DND-41 (cell line): ENCODE measurements around the gene BATF2.
"Not testable (repeated sequence)": the region's sequence is repeated elsewhere in the genome, so short reads cannot be mapped to it uniquely, and the experiment has no call there.

ENCODE experiments used
- ATAC-seq: fragments of 200-7000 bp; cut with Tn5 transposase; 3 replicates; pipeline ENCODE4 v1.9.1; 2021; ENCODE audit warnings: low read depth; ENCODE audit not compliant: insufficient read depth
- DNase-seq: peaks from one replicate; pipeline ENCODE4 v3.0.0-alpha.2; 2020
- H2AFZ ChIP-seq: 2 replicates; pipeline ENCODE4 v1.6.0; 2012; ENCODE audit warnings: low read depth, low read length
- H3K27ac ChIP-seq: 2 replicates; pipeline ENCODE4 v1.5.1; 2012; ENCODE audit warnings: low read length, inconsistent platforms
- H3K27me3 ChIP-seq: fragments of 200-600 bp; sonication (generic); 2 replicates; pipeline ENCODE4 v1.6.0; 2012; ENCODE audit warnings: low read length, mild to moderate bottlenecking, inconsistent platforms; ENCODE audit not compliant: insufficient read depth, poor library complexity
- H3K36me3 ChIP-seq: 2 replicates; pipeline ENCODE4 v1.5.1; 2012; ENCODE audit warnings: low read length, inconsistent platforms; ENCODE audit not compliant: insufficient read depth
- H3K4me1 ChIP-seq: 2 replicates; pipeline ENCODE4 v1.5.1; 2012; ENCODE audit warnings: mild to moderate bottlenecking, low read length; ENCODE audit not compliant: insufficient read depth
- H3K4me2 ChIP-seq: 2 replicates; pipeline ENCODE4 v1.6.0; 2012; ENCODE audit warnings: mild to moderate bottlenecking, moderate library complexity, low read length, inconsistent platforms; ENCODE audit not compliant: insufficient read depth
- H3K4me3 ChIP-seq, 2 experiments: fragments of 200-600 bp in 1 of 2; shearing (Covaris generic) in 1 of 2; 2 replicates each; pipeline ENCODE4 v1.5.1; 2012 to 2016; ENCODE audit warnings: inconsistent platforms in 2 of 2, low read length in 2 of 2, mild to moderate bottlenecking in 2 of 2, low read depth in 1 of 2, moderate library complexity in 1 of 2
- H3K79me2 ChIP-seq: 2 replicates; pipeline ENCODE4 v1.6.0; 2012; ENCODE audit warnings: low read length, inconsistent platforms; ENCODE audit not compliant: insufficient read depth
- H3K9ac ChIP-seq: 2 replicates; pipeline ENCODE4 v1.6.0; 2012; ENCODE audit warnings: low read depth, mild to moderate bottlenecking, inconsistent platforms, low read length, moderate library complexity
- H3K9me3 ChIP-seq: 2 replicates; pipeline ENCODE4 v1.5.1; 2012; ENCODE audit warnings: low read length, moderate library complexity, mild to moderate bottlenecking, inconsistent platforms; ENCODE audit not compliant: insufficient read depth, severe bottlenecking
- H4K20me1 ChIP-seq: 2 replicates; pipeline ENCODE4 v1.6.0; 2012; ENCODE audit warnings: low read length; ENCODE audit not compliant: insufficient read depth
- EZH2 ChIP-seq: IDR thresholded peaks from 3 replicates; pipeline ENCODE4 v1.6.1; 2012; ENCODE audit warnings: borderline replicate concordance, low read depth, mild to moderate bottlenecking, moderate library complexity, low read length, inconsistent platforms; ENCODE audit not compliant: severe bottlenecking
- TF ChIP-seq, protein P1 (sequence below): IDR thresholded peaks from 2 replicates; pipeline ENCODE4 v1.5.1; 2012; ENCODE audit warnings: borderline replicate concordance, low read length, moderate library complexity, mild to moderate bottlenecking; ENCODE audit not compliant: poor library complexity, severe bottlenecking; ENCODE audit errors: extremely low read depth

The BATF2 gene

DNA sequence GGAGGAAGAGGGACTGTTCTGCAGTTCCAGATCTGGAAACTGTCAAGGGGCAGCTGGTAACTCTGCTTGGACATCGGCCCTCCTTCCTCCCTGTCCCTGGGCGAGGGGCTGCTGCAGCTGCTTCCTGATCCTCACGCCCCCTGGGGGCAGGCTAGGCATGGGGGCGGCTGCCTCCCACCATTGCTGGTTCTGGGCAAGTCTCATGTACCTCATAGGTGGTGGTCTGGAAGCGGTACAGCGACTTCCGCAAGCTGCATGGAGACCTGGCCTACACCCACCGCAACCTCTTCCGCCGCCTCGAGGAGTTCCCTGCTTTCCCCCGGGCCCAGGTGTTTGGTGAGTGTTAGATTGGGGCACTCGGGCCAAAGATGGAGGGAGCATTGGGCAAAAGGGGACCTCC lies 35.4 kb upstream of the BATF2 start:
- TF ChIP-seq, protein P1, sequence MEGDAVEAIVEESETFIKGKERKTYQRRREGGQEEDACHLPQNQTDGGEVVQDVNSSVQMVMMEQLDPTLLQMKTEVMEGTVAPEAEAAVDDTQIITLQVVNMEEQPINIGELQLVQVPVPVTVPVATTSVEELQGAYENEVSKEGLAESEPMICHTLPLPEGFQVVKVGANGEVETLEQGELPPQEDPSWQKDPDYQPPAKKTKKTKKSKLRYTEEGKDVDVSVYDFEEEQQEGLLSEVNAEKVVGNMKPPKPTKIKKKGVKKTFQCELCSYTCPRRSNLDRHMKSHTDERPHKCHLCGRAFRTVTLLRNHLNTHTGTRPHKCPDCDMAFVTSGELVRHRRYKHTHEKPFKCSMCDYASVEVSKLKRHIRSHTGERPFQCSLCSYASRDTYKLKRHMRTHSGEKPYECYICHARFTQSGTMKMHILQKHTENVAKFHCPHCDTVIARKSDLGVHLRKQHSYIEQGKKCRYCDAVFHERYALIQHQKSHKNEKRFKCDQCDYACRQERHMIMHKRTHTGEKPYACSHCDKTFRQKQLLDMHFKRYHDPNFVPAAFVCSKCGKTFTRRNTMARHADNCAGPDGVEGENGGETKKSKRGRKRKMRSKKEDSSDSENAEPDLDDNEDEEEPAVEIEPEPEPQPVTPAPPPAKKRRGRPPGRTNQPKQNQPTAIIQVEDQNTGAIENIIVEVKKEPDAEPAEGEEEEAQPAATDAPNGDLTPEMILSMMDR = no peak
- TF ChIP-seq EZH2 = no peak
- H3K36me3 ChIP-seq = peaks cover 33% of the 10 kb centered on the region
- H2AFZ ChIP-seq = no peak overlapping the region
- no peaks in the 10 kb centered on the region for H3K27me3 ChIP-seq
- no peak overlapping the region for H3K4me2 ChIP-seq
- H3K4me3 ChIP-seq = no peak overlapping the region
- peaks cover 6% of the 10 kb centered on the region for H3K79me2 ChIP-seq
- no peak for DNase-seq
- H3K4me1 ChIP-seq = peaks cover 17% of the 10 kb centered on the region
- ATAC-seq = no peak
- no peaks in the 10 kb centered on the region for H4K20me1 ChIP-seq
- no peaks in the 10 kb centered on the region for H3K9me3 ChIP-seq
- no peak overlapping the region for H3K9ac ChIP-seq
- H3K27ac ChIP-seq = no peak overlapping the region

DNA sequence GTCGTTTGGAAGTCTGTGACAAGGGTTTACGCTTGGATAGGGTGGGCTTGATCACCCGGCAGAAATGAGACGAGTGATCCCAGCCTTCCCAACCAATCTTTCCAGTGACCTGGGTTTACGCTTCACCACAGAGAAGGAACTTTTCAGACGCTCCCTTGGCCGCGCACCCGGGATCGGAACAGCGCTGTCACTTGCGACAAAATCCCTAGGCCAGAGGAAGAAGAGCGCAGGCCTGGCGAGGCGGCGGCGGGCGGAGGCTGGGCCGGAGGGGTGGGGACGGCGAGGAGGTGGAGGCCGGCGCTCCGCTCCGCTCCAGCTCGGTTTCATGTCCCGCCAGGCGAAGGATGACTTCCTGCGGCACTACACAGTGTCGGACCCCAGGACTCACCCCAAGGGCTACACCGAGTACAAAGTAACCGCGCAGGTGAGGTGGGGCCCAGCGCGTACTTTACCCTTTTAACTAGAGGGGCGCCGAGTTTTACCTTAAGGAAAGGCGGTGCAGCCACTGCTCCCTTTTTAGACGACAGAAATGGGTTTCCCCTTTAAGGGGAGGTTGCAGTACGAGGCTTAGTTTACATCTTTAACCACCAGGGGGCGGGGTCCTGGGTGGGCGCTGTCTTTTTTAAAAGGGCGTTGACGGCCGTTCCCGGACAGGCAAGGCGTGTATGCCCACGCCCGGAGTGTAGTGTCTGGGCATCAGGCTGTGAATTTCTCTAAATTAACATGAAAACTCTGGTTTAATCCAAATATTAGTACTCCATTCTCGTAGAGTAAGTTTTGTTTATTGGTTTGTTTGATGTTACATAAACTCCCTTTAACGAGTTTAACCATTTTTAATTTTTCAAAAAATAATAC lies 30.7 kb upstream of the BATF2 start, which contains the start of gene SNX15:
Gene SNX15, plus strand, starts transcription at position 227 of the 855 bp plus-strand sequence. Its CDS starts 99 bp downstream, at position 326.
- peak within 1 kb of the TSS; percentile 63 for H3K9ac ChIP-seq
- peak within 1 kb of the TSS; percentile 86 for H3K27ac ChIP-seq
- no peaks in the 10 kb centered on the region for H3K27me3 ChIP-seq
- peaks cover 6% of the 10 kb centered on the region for H3K79me2 ChIP-seq
- H4K20me1 ChIP-seq = no peaks in the 10 kb centered on the region
- peak within 1 kb of the TSS; percentile 42 to 67 for H3K4me3 ChIP-seq
- peaks cover 7% of the 10 kb centered on the region; the same call in 1 of the 2 replicates for H3K36me3 ChIP-seq
- no peaks in the 10 kb centered on the region for H3K9me3 ChIP-seq
- H2AFZ ChIP-seq = peak within 1 kb of the TSS; percentile 87
- H3K4me2 ChIP-seq = peak within 1 kb of the TSS; percentile 96
- no peak for TF ChIP-seq EZH2
- TF ChIP-seq, protein P1 = peak; percentile 55
- peak; percentile 94 for DNase-seq
- ATAC-seq = peak; percentile 93
- H3K4me1 ChIP-seq = peaks cover 24% of the 10 kb centered on the region

DNA sequence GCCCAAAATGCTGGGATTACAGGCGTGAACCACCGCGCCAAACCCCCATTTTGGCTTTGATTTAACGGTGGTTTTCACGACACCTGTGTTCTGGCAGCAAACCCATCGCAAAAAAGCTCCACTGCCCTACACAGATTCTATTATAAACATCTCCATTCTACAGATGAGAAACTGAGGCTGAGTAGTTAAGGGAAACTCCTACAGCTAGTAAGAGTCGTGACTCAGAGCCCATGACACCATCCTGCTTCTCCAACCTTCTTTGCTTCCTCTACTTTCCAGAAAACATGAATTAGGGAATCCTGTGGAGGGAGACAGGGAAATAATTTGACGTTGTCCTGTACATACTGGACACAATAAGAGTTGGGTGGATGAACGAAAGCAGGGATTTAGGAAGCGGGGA lies 30.0 kb upstream of the BATF2 start:
- H3K27ac ChIP-seq = peak overlapping the region; percentile 86
- H2AFZ ChIP-seq = peak overlapping the region; percentile 87
- peak overlapping the region in 1 of 2 experiments; percentile 67; a peak in 2 of 4 replicates for H3K4me3 ChIP-seq
- H4K20me1 ChIP-seq = no peaks in the 10 kb centered on the region
- H3K27me3 ChIP-seq = no peaks in the 10 kb centered on the region
- peaks cover 24% of the 10 kb centered on the region for H3K4me1 ChIP-seq
- peaks cover 6% of the 10 kb centered on the region for H3K36me3 ChIP-seq
- peak overlapping the region; percentile 96 for H3K4me2 ChIP-seq
- H3K79me2 ChIP-seq = peaks cover 6% of the 10 kb centered on the region
- ATAC-seq = no peak
- peak overlapping the region; percentile 63 for H3K9ac ChIP-seq
- DNase-seq = no peak
- H3K9me3 ChIP-seq = no peaks in the 10 kb centered on the region
- TF ChIP-seq, protein P1 = no peak
- no peak for TF ChIP-seq EZH2

DNA sequence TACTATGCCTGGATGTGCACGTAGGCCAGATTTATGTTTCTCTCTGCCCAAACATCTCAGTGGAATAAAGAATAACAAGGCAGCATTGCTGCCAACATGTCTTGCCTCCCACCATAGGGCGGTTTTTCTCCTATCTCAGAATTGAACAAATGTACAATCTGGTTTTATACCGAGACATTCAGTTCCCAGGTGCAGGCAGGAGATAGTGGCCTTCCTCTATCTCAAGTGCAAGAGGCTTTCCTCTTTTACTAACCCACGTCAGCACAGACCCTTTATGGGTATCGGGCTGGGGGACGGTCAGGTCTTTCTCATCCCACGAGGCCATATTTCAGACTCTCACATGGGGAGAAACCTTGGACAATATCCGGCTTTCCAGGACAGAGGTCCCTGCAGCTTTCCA lies 26.7 kb upstream of the BATF2 start:
- not testable (repeated sequence) for H3K9me3 ChIP-seq, H3K4me2 ChIP-seq, H3K27me3 ChIP-seq, H3K27ac ChIP-seq, DNase-seq, H3K4me3 ChIP-seq, H4K20me1 ChIP-seq, H3K79me2 ChIP-seq, ATAC-seq, H2AFZ ChIP-seq, H3K9ac ChIP-seq
- H3K4me1 ChIP-seq = peaks cover 18% of the 10 kb centered on the region
- H3K36me3 ChIP-seq = peaks cover 31% of the 10 kb centered on the region
